ENCODE measurements around the gene SH3BGRL2.

GRCh38 chr6:79673947-79674346, 42.8 kb downstream of the SH3BGRL2 start:
- no peak for TF ChIP-seq EZH2 (IDR thresholded peaks at IDR 0.05; ENCODE audit: borderline replicate concordance, low read depth, low read length, severe bottlenecking)
- no peak for TF ChIP-seq CTCF (IDR thresholded peaks at IDR 0.05; ENCODE audit: borderline replicate concordance, extremely low read depth, low read length, poor library complexity, severe bottlenecking)

Measured in DND-41 (cell line).